HepG2 (cell line): ENCODE results near the gene TSPAN12.

ENCODE experiments used
- HHEX ChIP-seq: IDR thresholded peaks from 2 replicates; pipeline ENCODE4 v1.6.1; 2016; ENCODE audit warnings: control low read depth
- MAZ ChIP-seq, 2 experiments: sonication (generic) in 1 of 2; formaldehyde crosslinking in 1 of 2; IDR thresholded peaks; 2 replicates each; pipeline versions ENCODE4 v1.5.0 to v1.6.1; 2012 to 2020; ENCODE audit warnings: low read depth in 2 of 2, mild to moderate bottlenecking in 2 of 2, borderline replicate concordance in 1 of 2, improper control_type of control experiment in 1 of 2, low read length in 1 of 2, missing genetic modification reagents in 1 of 2, moderate library complexity in 1 of 2
- MIER2 ChIP-seq: IDR thresholded peaks from 2 replicates; pipeline ENCODE4 v1.6.1; 2016; ENCODE audit warnings: missing biosample characterization, missing genetic modification reagents
- MXI1 ChIP-seq: IDR thresholded peaks from 3 replicates; pipeline ENCODE4 v1.6.1; 2012; ENCODE audit warnings: low read depth, low read length, inconsistent platforms, borderline replicate concordance
- NFRKB ChIP-seq: fragments of 450-650 bp; IDR thresholded peaks from 2 replicates; pipeline ENCODE4 v1.6.1; 2017
- POLR2A ChIP-seq, 2 experiments: IDR thresholded peaks; 2 replicates each; pipeline ENCODE4 v1.6.1; 2011; ENCODE audit warnings: low read depth in 2 of 2, low read length in 2 of 2, mild to moderate bottlenecking in 1 of 2, moderate library complexity in 1 of 2; ENCODE audit not compliant: insufficient read depth in 1 of 2
- PRPF4 ChIP-seq: fragments of 200-400 bp; formaldehyde crosslinking; IDR thresholded peaks from 2 replicates; pipeline ENCODE4 v1.6.1; 2016; ENCODE audit warnings: low read length, low read depth; ENCODE audit not compliant: poor library complexity, severe bottlenecking
- RFXAP ChIP-seq: sonication (generic); formaldehyde crosslinking; IDR thresholded peaks from 2 replicates; pipeline ENCODE4 v1.4.0; 2020; ENCODE audit warnings: missing genetic modification reagents, borderline replicate concordance
- TCF7L2 ChIP-seq: IDR thresholded peaks from 2 replicates; pipeline ENCODE4 v1.6.1; 2011; ENCODE audit warnings: mild to moderate bottlenecking, low read depth, low read length, moderate library complexity
- ZKSCAN5 ChIP-seq: sonication (generic); formaldehyde crosslinking; IDR thresholded peaks from 2 replicates; pipeline ENCODE4 v1.5.1; 2020; ENCODE audit warnings: mild to moderate bottlenecking, missing genetic modification reagents
- ZNF138 ChIP-seq: sonication (generic); formaldehyde crosslinking; IDR thresholded peaks from 2 replicates; pipeline ENCODE4 v1.5.0; 2020; ENCODE audit warnings: mild to moderate bottlenecking, low read depth, missing genetic modification reagents
- ZNF253 ChIP-seq: sonication (generic); formaldehyde crosslinking; IDR thresholded peaks from 2 replicates; pipeline ENCODE4 v1.8.0; 2022; ENCODE audit warnings: mild to moderate bottlenecking, missing genetic modification reagents, borderline replicate concordance
- TF ChIP-seq, protein P1 (sequence below): IDR thresholded peaks from 2 replicates; pipeline ENCODE4 v1.6.1; 2016; ENCODE audit warnings: mild to moderate bottlenecking
- TF ChIP-seq, protein P2 (sequence below): sonication (generic); formaldehyde crosslinking; IDR thresholded peaks from 2 replicates; pipeline ENCODE4 v1.5.0; 2020; ENCODE audit warnings: mild to moderate bottlenecking, missing genetic modification reagents, moderate library complexity

DNA sequence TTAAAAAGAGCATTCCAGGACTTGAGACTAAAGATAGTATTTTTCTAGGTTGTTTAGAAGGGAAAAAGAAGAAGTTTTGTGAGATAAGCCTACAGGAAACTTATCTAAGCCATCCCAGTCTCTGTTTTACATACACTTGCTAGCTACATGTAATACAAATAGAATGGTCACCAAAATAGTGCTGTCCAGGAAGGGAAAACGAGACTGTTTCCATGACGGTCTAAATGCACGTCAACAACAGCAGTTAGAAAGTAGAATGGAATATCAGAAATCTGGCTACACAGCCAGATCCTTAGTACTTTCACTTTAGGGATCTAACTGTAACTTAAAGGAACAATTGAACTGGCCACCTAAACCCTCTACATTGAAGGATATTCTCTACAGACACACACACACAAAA is 117.6 kb downstream of the TSPAN12 start:
- no peak for TF ChIP-seq TCF7L2
- no peak for TF ChIP-seq ZNF138 (CRISPR knock-in tag)
- TF ChIP-seq MAZ (IDR thresholded peaks at IDR 0.05; ENCODE audit: borderline replicate concordance, low read depth, low read length): no peak
- TF ChIP-seq MAZ (CRISPR knock-in tag; IDR thresholded peaks at IDR 0.05; ENCODE audit: low read depth): no peak
- TF ChIP-seq HHEX (CRISPR knock-in tag): no peak
- TF ChIP-seq, protein P1, sequence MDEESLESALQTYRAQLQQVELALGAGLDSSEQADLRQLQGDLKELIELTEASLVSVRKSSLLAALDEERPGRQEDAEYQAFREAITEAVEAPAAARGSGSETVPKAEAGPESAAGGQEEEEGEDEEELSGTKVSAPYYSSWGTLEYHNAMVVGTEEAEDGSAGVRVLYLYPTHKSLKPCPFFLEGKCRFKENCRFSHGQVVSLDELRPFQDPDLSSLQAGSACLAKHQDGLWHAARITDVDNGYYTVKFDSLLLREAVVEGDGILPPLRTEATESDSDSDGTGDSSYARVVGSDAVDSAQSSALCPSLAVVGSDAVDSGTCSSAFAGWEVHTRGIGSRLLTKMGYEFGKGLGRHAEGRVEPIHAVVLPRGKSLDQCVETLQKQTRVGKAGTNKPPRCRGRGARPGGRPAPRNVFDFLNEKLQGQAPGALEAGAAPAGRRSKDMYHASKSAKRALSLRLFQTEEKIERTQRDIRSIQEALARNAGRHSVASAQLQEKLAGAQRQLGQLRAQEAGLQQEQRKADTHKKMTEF: no peak
- no peak for TF ChIP-seq MIER2 (CRISPR knock-in tag)
- TF ChIP-seq PRPF4: no peak
- TF ChIP-seq ZKSCAN5 (CRISPR knock-in tag): no peak
- no peak for TF ChIP-seq POLR2A (IDR thresholded peaks at IDR 0.05; ENCODE audit: insufficient read depth in 1 of 2, low read depth in 2 of 2, low read length in 2 of 2)
- TF ChIP-seq, protein P2, sequence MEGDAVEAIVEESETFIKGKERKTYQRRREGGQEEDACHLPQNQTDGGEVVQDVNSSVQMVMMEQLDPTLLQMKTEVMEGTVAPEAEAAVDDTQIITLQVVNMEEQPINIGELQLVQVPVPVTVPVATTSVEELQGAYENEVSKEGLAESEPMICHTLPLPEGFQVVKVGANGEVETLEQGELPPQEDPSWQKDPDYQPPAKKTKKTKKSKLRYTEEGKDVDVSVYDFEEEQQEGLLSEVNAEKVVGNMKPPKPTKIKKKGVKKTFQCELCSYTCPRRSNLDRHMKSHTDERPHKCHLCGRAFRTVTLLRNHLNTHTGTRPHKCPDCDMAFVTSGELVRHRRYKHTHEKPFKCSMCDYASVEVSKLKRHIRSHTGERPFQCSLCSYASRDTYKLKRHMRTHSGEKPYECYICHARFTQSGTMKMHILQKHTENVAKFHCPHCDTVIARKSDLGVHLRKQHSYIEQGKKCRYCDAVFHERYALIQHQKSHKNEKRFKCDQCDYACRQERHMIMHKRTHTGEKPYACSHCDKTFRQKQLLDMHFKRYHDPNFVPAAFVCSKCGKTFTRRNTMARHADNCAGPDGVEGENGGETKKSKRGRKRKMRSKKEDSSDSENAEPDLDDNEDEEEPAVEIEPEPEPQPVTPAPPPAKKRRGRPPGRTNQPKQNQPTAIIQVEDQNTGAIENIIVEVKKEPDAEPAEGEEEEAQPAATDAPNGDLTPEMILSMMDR (CRISPR knock-in tag): no peak
- no peak for TF ChIP-seq ZNF253 (CRISPR knock-in tag)
- TF ChIP-seq NFRKB: no peak
- no peak for TF ChIP-seq RFXAP (CRISPR knock-in tag)
- no peak for TF ChIP-seq MXI1
